Activated B cell treated with CpG ODN at 0.5 μM for 24 hours (primary cell): Measurements from ENCODE around the gene CDKN2AIPNL. TPM values are rescaled to one million over a fixed set of nuclear protein-coding genes. Genes with fewer than 3 reads are reported as not detected.

Experiments used
- ATAC-seq: fragments of 200-7000 bp; cut with Tn5 transposase; one replicate; pipeline ENCODE4 v1.10.0; 2021; ENCODE audit warnings: low read depth, mild to moderate bottlenecking, moderate library complexity
- CTCF ChIA-PET: fragments of 350-600 bp; sonication (Branson Sonifier 250); formaldehyde crosslinking; loops from one replicate; lab custom pipeline; 2021; ENCODE audit warnings: antibody characterized with exemption; lab: Charles Lee
- POLR2A ChIA-PET: fragments of 350-600 bp; sonication (Branson Sonifier 250); formaldehyde crosslinking; loops from one replicate; lab custom pipeline; 2021; ENCODE audit warnings: antibody characterized with exemption; lab: Charles Lee
- DNase-seq: peaks from one replicate; pipeline ENCODE4 v3.0.0; 2022
- H3K27ac Mint-ChIP-seq: one replicate; pipeline ENCODE4 v1.8.0; 2020; ENCODE audit warnings: mixed read lengths
- H3K27me3 Mint-ChIP-seq: one replicate; pipeline ENCODE4 v1.8.0; 2021; ENCODE audit warnings: mixed read lengths
- H3K36me3 Mint-ChIP-seq: one replicate; pipeline ENCODE4 v1.8.0; 2021; ENCODE audit warnings: low read depth, mixed read lengths
- H3K4me1 Mint-ChIP-seq: one replicate; pipeline ENCODE4 v1.8.0; 2021; ENCODE audit warnings: mixed read lengths
- H3K4me3 Mint-ChIP-seq: one replicate; pipeline ENCODE4 v1.8.0; 2020; ENCODE audit warnings: mild to moderate bottlenecking, mixed read lengths
- H3K9me3 Mint-ChIP-seq: one replicate; pipeline ENCODE4 v1.8.0; 2020; ENCODE audit warnings: mixed read lengths
- CTCF ChIP-seq: fragments of 200-600 bp; IDR thresholded peaks from one replicate; pipeline ENCODE4 v1.8.0; 2022; ENCODE audit warnings: antibody characterized with exemption, mild to moderate bottlenecking
- intact Hi-C: fragments of 100-400 bp; cut with micrococcal nuclease; formaldehyde crosslinking; loops from one replicate; pipeline ENCODE4 v1.15.1; 2024
- total RNA-seq: library from RNA; stranded (reverse); gene quantifications from 2 replicates; pipeline ENCODE4 v1.2.3, GENCODE V29; 2022

Gene CDKN2AIPNL
- total RNA-seq, 1 donor from 2014 or later = 21.6 TPM

- no peaks in the 10 kb centered on the region for H3K27me3 Mint-ChIP-seq
- CTCF ChIA-PET = no interaction called here
- POLR2A ChIA-PET = interaction anchor here (0.5 to 1.5 kb wide), 2 partner anchors 67 to 121 kb away, joined by 3 to 6 read pairs; partner anchors contain the start of gene JADE2
Measured at GRCh38 chr5:134458234-134459009, 46.7 kb upstream of the CDKN2AIPNL start.

GRCh38 chr5:134457801-134458200, 46.1 kb upstream of the CDKN2AIPNL start:
- no peak for TF ChIP-seq CTCF
- no peak overlapping the region for H3K4me3 Mint-ChIP-seq
- no peaks in the 10 kb centered on the region for H3K27me3 Mint-ChIP-seq
- intact Hi-C loops = no loop called here
- peaks cover 7% of the 10 kb centered on the region for H3K4me1 Mint-ChIP-seq
- no peaks in the 10 kb centered on the region for H3K9me3 Mint-ChIP-seq
- DNase-seq = no peak
- no peak for ATAC-seq
- no peak overlapping the region for H3K27ac Mint-ChIP-seq
- CTCF ChIA-PET = no interaction called here
- H3K36me3 Mint-ChIP-seq = no peaks in the 10 kb centered on the region
- POLR2A ChIA-PET = interaction anchor here (0.5 kb wide), 1 partner anchor 122 kb away, joined by 3 read pairs; no protein-coding TSS in a partner anchor

More at GRCh38 chr5:134458234-134459009, 46.7 kb upstream of the CDKN2AIPNL start:
- ATAC-seq (no peak), DNase-seq (no peak)
- no peak overlapping the region for H3K4me3 Mint-ChIP-seq
- no peaks in the 10 kb centered on the region for H3K9me3 Mint-ChIP-seq
- no peaks in the 10 kb centered on the region for H3K36me3 Mint-ChIP-seq
- TF ChIP-seq CTCF = no peak
- peaks cover 8% of the 10 kb centered on the region for H3K4me1 Mint-ChIP-seq
- intact Hi-C loops = no loop called here
- H3K27ac Mint-ChIP-seq = no peak overlapping the region

GRCh38 chr5:134456825-134457224, 45.1 kb upstream of the CDKN2AIPNL start:
- ATAC-seq (no peak), DNase-seq (no peak)
- TF ChIP-seq CTCF = no peak
- no peaks in the 10 kb centered on the region for H3K27me3 Mint-ChIP-seq
- intact Hi-C loops = no loop called here
- POLR2A ChIA-PET = no interaction called here
- CTCF ChIA-PET = no interaction called here
- no peaks in the 10 kb centered on the region for H3K36me3 Mint-ChIP-seq
- H3K4me1 Mint-ChIP-seq = peaks cover 4% of the 10 kb centered on the region
- no peaks in the 10 kb centered on the region for H3K9me3 Mint-ChIP-seq
- no peak overlapping the region for H3K4me3 Mint-ChIP-seq
- H3K27ac Mint-ChIP-seq = no peak overlapping the region

GRCh38 chr5:134455466-134455865, 43.8 kb upstream of the CDKN2AIPNL start:
- ATAC-seq (no peak), DNase-seq (no peak)
- CTCF ChIA-PET = no interaction called here
- TF ChIP-seq CTCF = no peak
- Mint-ChIP-seq H3K9me3 (no peaks in the 10 kb centered on the region), H3K4me3 (no peak overlapping the region), H3K4me1 (no peaks in the 10 kb centered on the region), H3K36me3 (no peaks in the 10 kb centered on the region), H3K27ac (no peak overlapping the region), H3K27me3 (no peaks in the 10 kb centered on the region)
- POLR2A ChIA-PET = no interaction called here
- intact Hi-C loops = no loop called here

- CTCF ChIA-PET = no interaction called here
- Mint-ChIP-seq H3K27me3 (no peaks in the 10 kb centered on the region), H3K9me3 (no peaks in the 10 kb centered on the region), H3K4me3 (no peak overlapping the region), H3K4me1 (peaks cover 9% of the 10 kb centered on the region), H3K36me3 (no peaks in the 10 kb centered on the region), H3K27ac (no peak overlapping the region)
- POLR2A ChIA-PET = no interaction called here
- intact Hi-C loops = no loop called here
- no peak for TF ChIP-seq CTCF
- ATAC-seq (no peak), DNase-seq (no peak)
Measured at GRCh38 chr5:134453016-134453415, 41.3 kb upstream of the CDKN2AIPNL start.
